HG02588 (cell line): ENCODE data around the gene TMEM222.

Experiments used
- ATAC-seq: cut with Tn5 transposase; IDR thresholded peaks from one replicate; pipeline ENCODE4 v1.9.1; 2021; ENCODE audit warnings: mild to moderate bottlenecking, moderate library complexity; ENCODE audit not compliant: unreplicated experiment

Gene TMEM222

GRCh38 chr1:27358038-27358927 is 36.3 kb downstream of the TMEM222 start:
- ATAC-seq, result no peak

- ATAC-seq, result no peak
Observed at GRCh38 chr1:27358928-27359313, 37.0 kb downstream of the TMEM222 start.

GRCh38 chr1:27359822-27360158 is 37.8 kb downstream of the TMEM222 start:
- no peak for ATAC-seq

- ATAC-seq, result no peak
Observed at GRCh38 chr1:27360159-27361043, 38.4 kb downstream of the TMEM222 start.

- ATAC-seq, result no peak
Observed at GRCh38 chr1:27361044-27361402, 39.1 kb downstream of the TMEM222 start.

GRCh38 chr1:27361553-27361952 is 39.6 kb downstream of the TMEM222 start:
- ATAC-seq, result no peak

- no peak for ATAC-seq
Observed at GRCh38 chr1:27363766-27364695, 42.1 kb downstream of the TMEM222 start.

- no peak for ATAC-seq
Observed at GRCh38 chr1:27364696-27365371, 42.9 kb downstream of the TMEM222 start.

- ATAC-seq, result no peak
Observed at GRCh38 chr1:27365372-27366112, 43.6 kb downstream of the TMEM222 start.

GRCh38 chr1:27366113-27366410 is 44.1 kb downstream of the TMEM222 start:
- ATAC-seq, result no peak

GRCh38 chr1:27366411-27367159 is 44.6 kb downstream of the TMEM222 start, which contains the start of gene MAP3K6:
Gene MAP3K6, minus strand, starts transcription at chr1:27366961. Its CDS starts 364 bp downstream, at chr1:27366597.
- ATAC-seq, result no peak

GRCh38 chr1:27367160-27367650 is 45.2 kb downstream of the TMEM222 start:
- ATAC-seq, result no peak

GRCh38 chr1:27368869-27369582 is 47.1 kb downstream of the TMEM222 start:
- no peak for ATAC-seq

GRCh38 chr1:27372022-27372807 is 50.3 kb downstream of the TMEM222 start:
- no peak for ATAC-seq

GRCh38 chr1:27372808-27373690 is 51.1 kb downstream of the TMEM222 start:
- no peak for ATAC-seq

- no peak for ATAC-seq
Observed at GRCh38 chr1:27374362-27375086, 52.6 kb downstream of the TMEM222 start, which contains the start of gene FCN3. Gene FCN3, minus strand, starts transcription at chr1:27374824. Its CDS starts 6 bp downstream, at chr1:27374818.
